CD4-positive, alpha-beta T cell treated with Interleukin-6 at 100 ng/mL for 8 hours (primary cell): ENCODE measurements around the gene TBX4.
"Not testable (repeated sequence)": the region's sequence is repeated elsewhere in the genome, so short reads cannot be mapped to it uniquely, and the experiment has no call there.

Source experiments
- DNase-seq: peaks from one replicate; pipeline ENCODE4 v3.0.0-alpha.2; 2020; ENCODE audit warnings: mixed read lengths, low spot score

The TBX4 gene

DNA sequence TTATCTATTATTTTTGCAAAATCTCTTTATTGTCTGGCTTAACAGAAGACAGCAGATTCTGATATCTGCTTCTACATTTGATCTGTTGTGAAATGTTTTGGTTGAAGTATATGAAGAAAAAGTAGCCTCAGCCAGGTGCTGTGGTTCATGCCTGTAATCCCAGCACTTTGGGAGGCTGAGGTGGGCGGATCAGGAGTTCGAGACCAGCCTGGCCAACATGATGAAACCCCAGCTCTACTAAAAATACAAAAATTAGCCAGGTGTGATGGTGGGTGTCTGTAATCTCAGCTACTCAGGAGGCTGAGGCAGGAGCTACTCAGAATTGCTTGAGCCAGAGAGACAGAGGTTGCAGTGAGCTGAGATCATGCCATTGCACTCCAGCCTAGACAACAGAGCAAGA lies 75.2 kb downstream of the TBX4 start:
- DNase-seq, result not testable (repeated sequence)

DNA sequence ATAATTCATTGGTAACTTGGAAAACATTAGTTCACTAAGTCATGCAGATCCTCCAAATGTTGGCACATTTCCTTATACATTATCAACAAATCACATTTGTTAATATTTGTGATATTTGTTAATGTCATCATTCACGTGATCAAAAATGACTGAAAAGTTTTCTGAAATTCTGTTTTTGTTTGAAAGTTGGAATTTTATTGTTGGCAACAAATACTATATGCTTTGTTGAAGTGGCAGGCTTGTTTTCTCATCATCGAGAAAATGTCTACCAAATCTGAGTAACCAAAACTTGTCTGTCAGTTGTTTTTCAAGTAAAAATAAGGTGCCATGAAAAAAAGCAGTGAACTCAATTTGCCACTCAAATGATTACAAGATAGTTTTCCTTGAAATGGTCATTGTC lies 75.9 kb downstream of the TBX4 start:
- DNase-seq, result no peak

DNA sequence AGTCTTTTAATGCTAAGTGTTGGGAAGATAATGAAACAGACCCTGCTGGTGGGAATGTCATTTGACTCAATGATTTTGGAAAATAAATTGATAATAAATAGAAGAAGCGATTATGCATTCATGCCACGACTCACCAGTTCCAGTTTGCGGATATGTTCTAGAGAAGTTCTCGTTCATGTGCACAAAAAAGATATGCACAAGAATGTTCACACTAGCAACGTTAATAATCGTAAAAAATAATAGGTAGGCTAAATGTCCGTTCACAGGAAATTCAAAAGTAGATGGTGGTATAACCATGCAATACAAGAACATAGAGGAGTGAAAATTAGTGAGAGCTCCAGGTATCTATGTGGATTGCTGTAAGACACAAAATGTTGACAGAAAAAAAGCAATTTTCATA lies 79.0 kb downstream of the TBX4 start:
- DNase-seq, result no peak

DNA sequence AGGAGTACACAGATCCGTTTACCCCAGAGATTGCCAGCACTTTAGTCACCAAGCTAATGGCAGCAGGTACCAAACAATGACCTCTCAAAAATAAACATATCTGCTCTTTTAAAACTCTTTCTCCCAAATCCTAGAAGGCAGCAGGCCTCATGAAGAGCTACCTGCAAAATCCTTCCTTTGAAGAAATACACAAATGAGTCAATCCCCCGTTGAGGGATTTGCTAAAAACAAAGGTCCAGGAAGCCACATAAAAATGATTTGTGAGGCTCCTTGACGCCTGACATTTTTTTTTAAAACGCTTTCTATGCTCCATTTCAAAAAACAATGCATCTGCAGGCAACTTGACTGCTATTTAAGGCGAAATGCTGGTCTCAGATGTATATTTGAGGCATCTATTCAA lies 80.6 kb downstream of the TBX4 start:
- DNase-seq, result no peak

DNA sequence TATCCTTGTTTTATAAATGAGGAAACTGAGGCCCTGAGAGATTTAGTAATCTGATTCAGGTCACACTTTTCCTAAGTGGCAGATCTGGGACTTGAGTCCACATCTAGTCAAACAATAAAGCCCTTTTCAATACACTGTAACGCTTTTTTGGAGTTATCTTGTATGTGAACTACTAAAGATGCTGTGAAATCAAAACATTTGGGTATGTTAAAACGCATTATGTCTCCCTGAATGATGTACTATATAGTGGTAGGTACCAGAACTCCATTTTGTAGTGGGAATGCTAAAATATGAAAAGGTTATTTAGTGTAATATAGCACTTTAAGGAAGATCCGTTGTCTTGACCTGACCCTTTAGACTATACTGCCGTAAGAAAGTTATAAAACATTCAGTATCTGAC lies 81.6 kb downstream of the TBX4 start:
- DNase-seq, result no peak

DNA sequence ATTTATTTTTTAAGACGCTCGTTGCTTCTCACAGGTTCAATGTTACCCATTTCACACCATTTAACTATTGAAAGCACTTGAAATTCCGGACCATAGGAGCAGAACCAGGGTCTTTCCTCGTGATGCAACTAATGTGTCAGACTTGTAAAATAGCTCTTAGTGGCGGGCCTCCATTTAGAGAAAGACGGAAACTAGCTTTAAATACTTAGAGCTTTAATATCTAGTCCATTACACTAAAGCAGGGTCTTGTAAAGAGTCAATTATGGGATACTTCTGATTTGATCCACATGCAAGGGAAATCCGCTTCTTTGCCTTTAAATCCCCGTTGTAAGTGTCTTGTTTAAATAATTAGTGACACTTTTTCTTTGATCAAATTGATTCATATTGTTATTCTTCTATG lies 82.2 kb downstream of the TBX4 start:
- no peak for DNase-seq
